Adrenal gland (tissue), 12 donors: ENCODE measurements around the gene DNAH1. TPM values are rescaled to one million over a fixed set of nuclear protein-coding genes. Genes with fewer than 3 reads are reported as not detected.

Experiments used
- DNase-seq, 7 donors: peaks; one replicate each; pipeline ENCODE4 v3.0.0-alpha.2; 2019 to 2020
- H3K27ac ChIP-seq, 5 donors: fragments of 200-600 bp; sonication (generic) in 4 of 5; 1 replicate in 3 of 5; 2 replicates in 2 of 5; pipeline versions ENCODE4 v1.5.1 to v1.8.0; 2016 to 2020; ENCODE audit warnings: mild to moderate bottlenecking in 1 of 5
- H3K27me3 ChIP-seq: fragments of 200-600 bp; 2 replicates; pipeline ENCODE4 v1.8.0; 2021
- H3K36me3 ChIP-seq, 2 donors: fragments of 200-600 bp; replicated peaks in 1 of 2; 1 replicate in 1 of 2; 2 replicates in 1 of 2; pipeline versions ENCODE4 v1.5.1 to v1.8.0; 2018 to 2022
- H3K4me1 ChIP-seq, 2 donors: fragments of 200-600 bp; replicated peaks in 1 of 2; 1 replicate in 1 of 2; 2 replicates in 1 of 2; pipeline versions ENCODE4 v1.5.1 to v1.8.0; 2018 to 2021
- H3K4me3 ChIP-seq, 4 donors: fragments of 200-600 bp; sonication (generic) in 3 of 4; one replicate each; pipeline ENCODE4 v1.5.1; 2016 to 2018
- H3K9me3 ChIP-seq, 3 donors: fragments of 200-600 bp; sonication (generic) in 1 of 3; replicated peaks in 1 of 3; 1 replicate in 2 of 3; 2 replicates in 1 of 3; pipeline versions ENCODE4 v1.5.1 to v1.8.0; 2016 to 2021
- CTCF ChIP-seq, 6 experiments: fragments of 450-650 bp in 4 of 6; fragments of 200-600 bp in 2 of 6; sonication (generic) in 1 of 6; IDR thresholded peaks; 1 replicate in 5 of 6; 2 replicates in 1 of 6; pipeline versions ENCODE4 v1.5.1 to v1.8.0; 2016 to 2021; ENCODE audit warnings: antibody characterized with exemption in 6 of 6, mild to moderate bottlenecking in 2 of 6, moderate library complexity in 1 of 6
- POLR2A ChIP-seq, 2 donors: fragments of 450-650 bp; IDR thresholded peaks; one replicate each; pipeline ENCODE4 v1.6.1; 2017; ENCODE audit warnings: antibody characterized with exemption in 2 of 2, mild to moderate bottlenecking in 2 of 2, moderate library complexity in 1 of 2
- WGBS, 4 donors: extraction: QIAGEN DNeasy Blood & Tissue Kit in 2 of 4; methylation state at CpG; one replicate each; pipeline versions ENCODE4 v1.1.5 to v1.1.7; 2013 to 2017; 5-methylcytosine and 5-hydroxymethylcytosine counted together
- intact Hi-C, 2 donors: fragments of 100-400 bp; cut with DNase I; formaldehyde crosslinking; loops; one replicate each; pipeline versions ENCODE4 v1.14.1 to v1.15.0; 2022 to 2023
- polyA plus RNA-seq, 3 donors: library from polyadenylated mRNA; stranded (reverse); fragments of 200-250 nt in 2 of 3; fragments of 350-450 nt in 1 of 3; fragmentation: Illumina TruSeq in 1 of 3; extraction: RNeasy Lipid Tissue Mini Kit (QIAGEN cat#74804) in 1 of 3; gene quantifications; one replicate each; pipeline ENCODE4 v1.2.3, GENCODE V29; 2013 to 2014
- total RNA-seq, 9 donors: library from RNA; depleted of rRNA in 4 of 9; stranded (reverse); fragments of >200 nt in 4 of 9; fragments of 120-200 nt in 1 of 9; fragmentation: NEBNext Ultra II Directional in 1 of 9; extraction: Animal tissue kit (Norgen Biotek cat#: 25700) in 1 of 9; gene quantifications; one replicate each; pipeline versions ENCODE4 v1.1.0 to v1.2.4, GENCODE V29; 2013 to 2023
- donor health status: healthy with polysubstance abuse.
- donor health status: Bipolar disorder and iron deficiency.
- donor health status: DM: yes; HTN: yes; CAD: no.
- donor health status: DM: no; HTN: no; CAD: no.
- donor health status: DM: no; HTN: no; CAD: no.
- donor health status: DM: yes; HTN: yes; CAD: no.

The DNAH1 gene
- total and polyA plus RNA-seq, 12 donors = 2.1 to 24.4 (median 9.0) TPM

GRCh38 chr3:52277972-52278509 lies 38.1 kb upstream of the DNAH1 start:
- peak in 6 of 7 donors; percentile 47 to 80 (median 68) for DNase-seq
- intact Hi-C loops = no loop called here
- TF ChIP-seq POLR2A (IDR thresholded peaks at IDR 0.05) = no peak
- peak in 5 of 6 experiments; percentile 20 to 56 (median 49) for TF ChIP-seq CTCF (IDR thresholded peaks at IDR 0.05)
- Histone ChIP-seq H3K27ac (peak overlapping the region; percentile 27 to 100 (median 95)), H3K4me1 (peaks cover 22 to 63% of the 10 kb centered on the region in 2 donors), H3K27me3 (no peaks in the 10 kb centered on the region), H3K4me3 (peak overlapping the region; percentile 33 to 97 (median 74)), H3K36me3 (peaks cover 0 to 4% of the 10 kb centered on the region in 2 donors), H3K9me3 (no peaks in the 10 kb centered on the region)
- 0% methylated on average over 15 to 54 of the region's 54 CpGs for WGBS, 4 donors

- intact Hi-C loops = no loop called here
- TF ChIP-seq POLR2A (IDR thresholded peaks at IDR 0.05) = peak; percentile 78 to 91
- peak; percentile 7 to 61 (median 38) for TF ChIP-seq CTCF (IDR thresholded peaks at IDR 0.05)
- WGBS, 4 donors = 0 to 1% (median 1%) methylated on average over 12 to 58 of the region's 58 CpGs
Observed at GRCh38 chr3:52278510-52279069, 37.5 kb upstream of the DNAH1 start, which contains the start of gene WDR82. Gene WDR82, minus strand, starts transcription at chr3:52278649. Its CDS starts 288 bp downstream, at chr3:52278361.

GRCh38 chr3:52279596-52279995 lies 36.5 kb upstream of the DNAH1 start:
- TF ChIP-seq CTCF (IDR thresholded peaks at IDR 0.05) (no peak), POLR2A (IDR thresholded peaks at IDR 0.05) (no peak)
- no peaks in the 10 kb centered on the region for H3K27me3 ChIP-seq
- DNase-seq = no peak
- peak overlapping the region in 4 of 5 donors; percentile 29 to 100 (median 94) for H3K27ac ChIP-seq
- WGBS, 4 donors = 26 to 38% (median 30%) methylated on average over 2 of the region's 2 CpGs
- H3K4me1 ChIP-seq = peaks cover 25 to 55% of the 10 kb centered on the region in 2 donors
- intact Hi-C loops = no loop called here
- H3K9me3 ChIP-seq = no peaks in the 10 kb centered on the region
- H3K4me3 ChIP-seq = no peak overlapping the region
- no peaks in the 10 kb centered on the region for H3K36me3 ChIP-seq

More at GRCh38 chr3:52278510-52279069, 37.5 kb upstream of the DNAH1 start, which contains the start of gene WDR82:
- H3K36me3 ChIP-seq = no peaks in the 10 kb centered on the region
- peaks cover 28 to 65% of the 10 kb centered on the region in 2 donors for H3K4me1 ChIP-seq
- H3K27me3 ChIP-seq = no peaks in the 10 kb centered on the region
- H3K9me3 ChIP-seq = no peaks in the 10 kb centered on the region
- DNase-seq = peak; percentile 96 to 98 (median 98)
- H3K27ac ChIP-seq = peak within 1 kb of the TSS; percentile 27 to 100 (median 95)
- peak within 1 kb of the TSS; percentile 33 to 97 (median 74) for H3K4me3 ChIP-seq

- no peaks in the 10 kb centered on the region for H3K36me3 ChIP-seq
- 28 to 47% (median 42%) methylated on average over 6 of the region's 6 CpGs for WGBS, 4 donors
- no peak overlapping the region for H3K4me3 ChIP-seq
- no peaks in the 10 kb centered on the region for H3K9me3 ChIP-seq
- DNase-seq = peak in 2 of 7 donors; percentile 7 to 46
- peak overlapping the region in 4 of 5 donors; percentile 29 to 100 (median 94) for H3K27ac ChIP-seq
- no peaks in the 10 kb centered on the region for H3K27me3 ChIP-seq
- intact Hi-C loops = no loop called here
- TF ChIP-seq CTCF (IDR thresholded peaks at IDR 0.05) (no peak), POLR2A (IDR thresholded peaks at IDR 0.05) (no peak)
- peaks cover 25 to 50% of the 10 kb centered on the region in 2 donors for H3K4me1 ChIP-seq
Observed at GRCh38 chr3:52280050-52280461, 36.1 kb upstream of the DNAH1 start.
